Epithelial cell of esophagus (primary cell): ENCODE results near the gene UBA52.
A peak's percentile ranks its signal among the peaks of the same experiment; 100 is the strongest.

Source experiments
- DNase-seq: peaks from one replicate; pipeline ENCODE4 v3.0.0; 2010; ENCODE audit warnings: low read depth
- H3K4me3 ChIP-seq: 2 replicates; pipeline ENCODE4 v1.5.1; 2011; ENCODE audit warnings: mild to moderate bottlenecking, low read length, control low read depth
- CTCF ChIP-seq: IDR thresholded peaks from 2 replicates; pipeline ENCODE4 v1.5.1; 2011; ENCODE audit warnings: low read depth, mild to moderate bottlenecking, low read length, control low read depth, inconsistent platforms; ENCODE audit not compliant: insufficient read depth; ENCODE audit errors: missing control alignments

UBA52 gene

GRCh38 chr19:18605546-18606280 is 34.1 kb downstream of the UBA52 start:
- TF ChIP-seq CTCF = no peak
- DNase-seq = no peak
- no peak overlapping the region for H3K4me3 ChIP-seq

GRCh38 chr19:18606281-18607225 is 34.9 kb downstream of the UBA52 start, which contains the start of gene CRLF1:
CRLF1 (minus strand) TSS chr19:18606799; CDS start chr19:18606656, 143 bp downstream.
- peak within 1 kb of the TSS; percentile 20 for H3K4me3 ChIP-seq
- peak; percentile 16 for DNase-seq
- TF ChIP-seq CTCF = no peak

GRCh38 chr19:18607226-18608101 is 35.8 kb downstream of the UBA52 start:
- H3K4me3 ChIP-seq = peak overlapping the region; percentile 15

GRCh38 chr19:18608102-18608804 is 36.6 kb downstream of the UBA52 start:
- no peak for DNase-seq
- H3K4me3 ChIP-seq = no peak overlapping the region

More at GRCh38 chr19:18607226-18608101, 35.8 kb downstream of the UBA52 start:
- DNase-seq = peak; percentile 33
- no peak for TF ChIP-seq CTCF

GRCh38 chr19:18608805-18609716 is 37.4 kb downstream of the UBA52 start:
- no peak overlapping the region for H3K4me3 ChIP-seq
- DNase-seq = no peak
- no peak for TF ChIP-seq CTCF

More at GRCh38 chr19:18608102-18608804, 36.6 kb downstream of the UBA52 start:
- TF ChIP-seq CTCF = no peak
